H1 (cell line): ENCODE results near the gene TRAPPC5. TPM values are rescaled to one million over a fixed set of nuclear protein-coding genes. Genes with fewer than 3 reads are reported as not detected.

Experiments
- ATF2 ChIP-seq: IDR thresholded peaks from 2 replicates; pipeline ENCODE4 v1.6.1; 2012; ENCODE audit warnings: low read length, inconsistent platforms
- CTCF ChIP-seq, 3 experiments: IDR thresholded peaks; 1 replicate in 2 of 3; 2 replicates in 1 of 3; pipeline versions ENCODE4 v1.5.1 to v1.6.1; 2011; ENCODE audit warnings: low read length in 3 of 3, mild to moderate bottlenecking in 3 of 3, inconsistent platforms in 2 of 3, low read depth in 1 of 3, moderate library complexity in 1 of 3; ENCODE audit not compliant: insufficient read depth in 1 of 3; ENCODE audit errors: control extremely low read depth in 1 of 3
- EP300 ChIP-seq, 2 experiments: IDR thresholded peaks; 1 replicate in 1 of 2; 2 replicates in 1 of 2; pipeline ENCODE4 v1.6.1; 2011 to 2012; ENCODE audit warnings: low read depth in 2 of 2, low read length in 2 of 2, mild to moderate bottlenecking in 2 of 2, borderline replicate concordance in 1 of 2, inconsistent platforms in 1 of 2, moderate library complexity in 1 of 2
- EZH2 ChIP-seq: fragments of 200-600 bp; sonication (generic); IDR thresholded peaks from 2 replicates; pipeline ENCODE4 v1.7.1; 2012; ENCODE audit warnings: low read depth, mild to moderate bottlenecking, moderate library complexity, low read length, inconsistent platforms; ENCODE audit not compliant: severe bottlenecking
- GABPA ChIP-seq: IDR thresholded peaks from 2 replicates; pipeline ENCODE4 v1.6.1; 2011; ENCODE audit warnings: mild to moderate bottlenecking, low read length, moderate library complexity, borderline replicate concordance; ENCODE audit not compliant: insufficient read depth
- HDAC6 ChIP-seq: IDR thresholded peaks from one replicate; pipeline ENCODE4 v1.7.1; 2012; ENCODE audit warnings: low read depth, mild to moderate bottlenecking, inconsistent platforms, low read length, moderate library complexity
- NANOG ChIP-seq: IDR thresholded peaks from 2 replicates; pipeline ENCODE4 v1.6.1; 2011; ENCODE audit warnings: low read length, low read depth, mild to moderate bottlenecking, inconsistent platforms; ENCODE audit not compliant: insufficient read depth, poor library complexity, severe bottlenecking
- NRF1 ChIP-seq: IDR thresholded peaks from 2 replicates; pipeline ENCODE4 v1.6.1; 2011; ENCODE audit warnings: mild to moderate bottlenecking, low read depth, low read length, improper control_type of control experiment
- PHF8 ChIP-seq: fragments of 200-600 bp; sonication (generic); conservative IDR thresholded peaks from 2 replicates; pipeline ENCODE4 v1.7.1; 2012; ENCODE audit warnings: low read depth, mild to moderate bottlenecking, inconsistent platforms, low read length, moderate library complexity
- POLR2A ChIP-seq, 2 experiments: IDR thresholded peaks; 1 replicate in 1 of 2; 2 replicates in 1 of 2; pipeline ENCODE4 v1.6.1; 2011; ENCODE audit warnings: low read depth in 2 of 2, low read length in 2 of 2, mild to moderate bottlenecking in 2 of 2; ENCODE audit errors: control extremely low read depth in 1 of 2
- POLR2AphosphoS5 ChIP-seq: IDR thresholded peaks from 2 replicates; pipeline ENCODE4 v1.6.1; 2011; ENCODE audit warnings: low read depth, low read length
- POU5F1 ChIP-seq: IDR thresholded peaks from 2 replicates; pipeline ENCODE4 v1.6.1; 2011; ENCODE audit warnings: low read depth, mild to moderate bottlenecking, low read length, moderate library complexity
- RAD21 ChIP-seq, 2 experiments: IDR thresholded peaks in 1 of 2; conservative IDR thresholded peaks in 1 of 2; 2 replicates each; pipeline ENCODE4 v1.6.1; 2011; ENCODE audit warnings: low read depth in 2 of 2, low read length in 2 of 2, improper control_type of control experiment in 1 of 2, inconsistent platforms in 1 of 2, mild to moderate bottlenecking in 1 of 2, moderate library complexity in 1 of 2
- SIRT6 ChIP-seq: IDR thresholded peaks from one replicate; pipeline ENCODE4 v1.7.1; 2012; ENCODE audit warnings: low read length, inconsistent platforms
- SP4 ChIP-seq: IDR thresholded peaks from 2 replicates; pipeline ENCODE4 v1.6.1; 2012; ENCODE audit warnings: low read length, inconsistent platforms
- TAF1 ChIP-seq: IDR thresholded peaks from 2 replicates; pipeline ENCODE4 v1.6.1; 2011; ENCODE audit warnings: mild to moderate bottlenecking, low read depth, low read length
- TCF12 ChIP-seq: IDR thresholded peaks from 2 replicates; pipeline ENCODE4 v1.6.1; 2011; ENCODE audit warnings: low read depth, mild to moderate bottlenecking, low read length
- USF2 ChIP-seq: IDR thresholded peaks from 2 replicates; pipeline ENCODE4 v1.6.1; 2011; ENCODE audit warnings: low read length, improper control_type of control experiment
- polyA plus RNA-seq, 7 experiments: library from polyadenylated mRNA; depleted of rRNA in 3 of 7; stranded (reverse) in 5 of 7; unstranded in 2 of 7; fragments of >200 nt in 5 of 7; fragments of 200-250 nt in 2 of 7; gene quantifications; 1 replicate in 5 of 7; 2 replicates in 1 of 7; 4 replicates in 1 of 7; pipeline versions ENCODE4 v1.2.1 to v1.2.3, GENCODE V29; 2011 to 2013; ENCODE audit warnings: missing spikeins in 2 of 7, mixed read lengths in 2 of 7
- total RNA-seq: library from RNA; stranded (reverse); fragmentation: NEBNext Ultra II Directional; extraction: Animal tissue kit (Norgen Biotek cat#: 25700); gene quantifications from 2 replicates; pipeline ENCODE4 v1.2.1, GENCODE V29; 2021

The TRAPPC5 gene
- total and polyA plus RNA-seq, 2 of the 8 experiments (the other 6 are each of a cell fraction or from before 2014, with no cell fraction given): 109 to 120 TPM

GRCh38 chr19:7636691-7637373 is 43.8 kb upstream of the TRAPPC5 start, which contains the start of gene STXBP2 (continued):
- TF ChIP-seq TCF12 (peak; percentile 70; the same call in 1 of the 2 replicates), TAF1 (peak; percentile 85), RAD21 (IDR thresholded peaks at IDR 0.05 in 1 of 2, conservative IDR thresholded peaks at IDR 0.05 in 1 of 2; ENCODE audit: low read depth in 2 of 2, low read length in 2 of 2) (peak in 1 of 2 experiments; percentile 16; a peak in 1 of 4 replicates), SIRT6 (no peak), EP300 (IDR thresholded peaks at IDR 0.05; ENCODE audit: borderline replicate concordance in 1 of 2, low read depth in 2 of 2, low read length in 2 of 2) (no peak), USF2 (peak; percentile 39; the same call in 1 of the 2 replicates), POLR2AphosphoS5 (peak; percentile 58), NRF1 (peak; percentile 6; the same call in 1 of the 2 replicates), POU5F1 (no peak), PHF8 (peak; percentile 84), SP4 (peak; percentile 74; the same call in 1 of the 2 replicates), GABPA (no peak), ATF2 (no peak), NANOG (peak; percentile 17), POLR2A (IDR thresholded peaks at IDR 0.05; ENCODE audit: control extremely low read depth in 1 of 2, low read depth in 2 of 2, low read length in 2 of 2) (peak in 1 of 2 experiments; percentile 69; a peak in 1 of 3 replicates), EZH2 (no peak), HDAC6 (no peak), CTCF (IDR thresholded peaks at IDR 0.05; ENCODE audit: control extremely low read depth in 1 of 3, insufficient read depth in 1 of 3, low read depth in 1 of 3, low read length in 3 of 3) (peak in 1 of 3 experiments; percentile 6; a peak in 1 of 4 replicates)
